ENCODE results near the gene NCOR2. TPM values are rescaled to one million over a fixed set of nuclear protein-coding genes. Genes with fewer than 3 reads are reported as not detected.

NCOR2 gene
- total and polyA plus RNA-seq, 10 of the 15 experiments (the other 5 are each of a cell fraction or from before 2014, with no cell fraction given): 0.43 to 179 (median 14.9) TPM

GRCh38 chr12:124613151-124613585 is 45.8 kb upstream of the NCOR2 start:
- no peaks in the 10 kb centered on the region; the same call in 2 of the 3 replicates for H3K9me3 ChIP-seq (replicated peaks; ENCODE audit: control insufficient read depth, insufficient read depth, low read length)
- SMC1A ChIA-PET (ENCODE audit: uncharacterized antibody, unreplicated experiment): no interaction called here
- no peaks in the 10 kb centered on the region for H3K79me2 ChIP-seq (ENCODE audit: control insufficient read depth, insufficient read depth, low read length)
- no peak overlapping the region for H3K4me2 ChIP-seq (ENCODE audit: control insufficient read depth, insufficient read depth)
- CTCF ChIA-PET: no interaction called here
- no TSS peak for BruUV-seq (replicated peaks)
- POLR2A ChIA-PET: no interaction called here
- no peak for FAIRE-seq
- no peaks in the 10 kb centered on the region; a peak in 1 of 4 replicates for H3K27me3 ChIP-seq (replicated peaks in 1 of 2; ENCODE audit: control insufficient read depth in 2 of 2, insufficient read depth in 2 of 2, low read length in 1 of 2)
- H3K36me3 ChIP-seq (ENCODE audit: control insufficient read depth in 2 of 2, insufficient read depth in 2 of 2, low read length in 1 of 2): no peaks in the 10 kb centered on the region
- RAD21 ChIA-PET (ENCODE audit: unreplicated experiment): no interaction called here
- peaks cover 21% of the 10 kb centered on the region for H3K4me1 ChIP-seq (ENCODE audit: control insufficient read depth, insufficient read depth, low read length)
- no peak for DNase-seq (ENCODE audit: low read depth, low spot score)
- TF ChIP-seq SMAD1 (IDR thresholded peaks at IDR 0.05; ENCODE audit: low read depth, partially characterized antibody) (no peak), POU2F2 (IDR thresholded peaks at IDR 0.05; ENCODE audit: borderline replicate concordance, low read depth, low read length) (no peak), RAD21 (IDR thresholded peaks at IDR 0.05; ENCODE audit: insufficient read depth, low read depth, low read length) (no peak), SUPT20H (IDR thresholded peaks at IDR 0.05; ENCODE audit: borderline replicate concordance, control insufficient read depth, low read depth, low read length) (no peak), RCOR1 (conservative IDR thresholded peaks at IDR 0.05; ENCODE audit: low read depth, low read length) (no peak), ETV6 (conservative IDR thresholded peaks at IDR 0.05 in 1 of 2, IDR thresholded peaks at IDR 0.05 in 1 of 2; ENCODE audit: borderline replicate concordance in 1 of 2, low read depth in 1 of 2) (no peak), EGR1 (IDR thresholded peaks at IDR 0.05; ENCODE audit: borderline replicate concordance in 1 of 2, low read depth in 2 of 2, low read length in 2 of 2) (no peak), SUZ12 (IDR thresholded peaks at IDR 0.05; ENCODE audit: unreplicated experiment) (no peak)
- TF ChIP-seq, protein P1, sequence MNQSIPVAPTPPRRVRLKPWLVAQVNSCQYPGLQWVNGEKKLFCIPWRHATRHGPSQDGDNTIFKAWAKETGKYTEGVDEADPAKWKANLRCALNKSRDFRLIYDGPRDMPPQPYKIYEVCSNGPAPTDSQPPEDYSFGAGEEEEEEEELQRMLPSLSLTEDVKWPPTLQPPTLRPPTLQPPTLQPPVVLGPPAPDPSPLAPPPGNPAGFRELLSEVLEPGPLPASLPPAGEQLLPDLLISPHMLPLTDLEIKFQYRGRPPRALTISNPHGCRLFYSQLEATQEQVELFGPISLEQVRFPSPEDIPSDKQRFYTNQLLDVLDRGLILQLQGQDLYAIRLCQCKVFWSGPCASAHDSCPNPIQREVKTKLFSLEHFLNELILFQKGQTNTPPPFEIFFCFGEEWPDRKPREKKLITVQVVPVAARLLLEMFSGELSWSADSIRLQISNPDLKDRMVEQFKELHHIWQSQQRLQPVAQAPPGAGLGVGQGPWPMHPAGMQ (IDR thresholded peaks at IDR 0.05; ENCODE audit: borderline replicate concordance): no peak
- TF ChIP-seq, protein P2, sequence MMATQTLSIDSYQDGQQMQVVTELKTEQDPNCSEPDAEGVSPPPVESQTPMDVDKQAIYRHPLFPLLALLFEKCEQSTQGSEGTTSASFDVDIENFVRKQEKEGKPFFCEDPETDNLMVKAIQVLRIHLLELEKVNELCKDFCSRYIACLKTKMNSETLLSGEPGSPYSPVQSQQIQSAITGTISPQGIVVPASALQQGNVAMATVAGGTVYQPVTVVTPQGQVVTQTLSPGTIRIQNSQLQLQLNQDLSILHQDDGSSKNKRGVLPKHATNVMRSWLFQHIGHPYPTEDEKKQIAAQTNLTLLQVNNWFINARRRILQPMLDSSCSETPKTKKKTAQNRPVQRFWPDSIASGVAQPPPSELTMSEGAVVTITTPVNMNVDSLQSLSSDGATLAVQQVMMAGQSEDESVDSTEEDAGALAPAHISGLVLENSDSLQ (IDR thresholded peaks at IDR 0.05): no peak
- ATAC-seq: no peak
- intact Hi-C loops (cut with micrococcal nuclease; ENCODE audit: unreplicated experiment): no loop called here
- H3K27ac ChIP-seq (ENCODE audit: control insufficient read depth, insufficient read depth): no peak overlapping the region
- H3K9ac ChIP-seq (ENCODE audit: control insufficient read depth, insufficient read depth, low read length): no peak overlapping the region
- no peak overlapping the region for H3K4me3 ChIP-seq
- WGBS (ENCODE audit: insufficient coverage, insufficient replicate concordance, low lambda C conversion rate, missing lambda C conversion rate): 36% methylated on average over 3 of the region's 3 CpGs
- H2AFZ ChIP-seq (ENCODE audit: control insufficient read depth, low read depth, low read length): no peak overlapping the region
- in situ Hi-C loops (cut with MboI): no loop called here
- no peaks in the 10 kb centered on the region for H4K20me1 ChIP-seq (ENCODE audit: control insufficient read depth, insufficient read depth)
